Psoas muscle (tissue), 8 donors: ENCODE measurements around the gene SEMA6C. TPM values are rescaled to one million over a fixed set of nuclear protein-coding genes. Genes with fewer than 3 reads are reported as not detected.
A peak's percentile ranks its signal among the peaks of the same experiment; 100 is the strongest.

ENCODE experiments used
- ATAC-seq, 4 donors: fragments of 200-7000 bp; cut with Tn5 transposase; one replicate each; pipeline ENCODE4 v1.9.1; 2020; ENCODE audit warnings: moderate library complexity in 3 of 4, mild to moderate bottlenecking in 2 of 4
- DNase-seq, 2 donors: peaks; one replicate each; pipeline ENCODE4 v3.0.0-alpha.2; 2020
- H3K27ac ChIP-seq: fragments of 200-600 bp; one replicate; pipeline ENCODE4 v1.8.0; 2022
- H3K27me3 ChIP-seq, 3 donors: fragments of 200-600 bp in 1 of 3; one replicate each; pipeline versions ENCODE4 v1.6.1 to v1.8.0; 2013 to 2022; ENCODE audit warnings: low read length in 2 of 3, mild to moderate bottlenecking in 2 of 3, moderate library complexity in 1 of 3; ENCODE audit not compliant: insufficient read depth in 3 of 3
- H3K36me3 ChIP-seq, 2 donors: fragments of 200-600 bp in 1 of 2; one replicate each; pipeline versions ENCODE4 v1.6.1 to v1.8.0; 2013 to 2022; ENCODE audit warnings: low read depth in 1 of 2, mild to moderate bottlenecking in 1 of 2, moderate library complexity in 1 of 2; ENCODE audit not compliant: insufficient read depth in 1 of 2
- H3K4me1 ChIP-seq: fragments of 200-600 bp; one replicate; pipeline ENCODE4 v1.8.0; 2022
- H3K4me3 ChIP-seq: fragments of 200-600 bp; one replicate; pipeline ENCODE4 v1.8.0; 2022; ENCODE audit warnings: mild to moderate bottlenecking
- H3K9me3 ChIP-seq: fragments of 200-600 bp; one replicate; pipeline ENCODE4 v1.8.0; 2022
- WGBS, 3 donors: extraction: QIAGEN DNeasy Blood & Tissue Kit; methylation state at CpG; one replicate each; pipeline versions ENCODE4 v1.1.6 to v1.1.7; 2013; 5-methylcytosine and 5-hydroxymethylcytosine counted together
- intact Hi-C, 2 donors: fragments of 100-400 bp; cut with DNase I; formaldehyde crosslinking; loops; one replicate each; pipeline versions ENCODE4 v1.11.0 to v1.14.2; 2022
- polyA plus RNA-seq, 3 donors: library from polyadenylated mRNA; stranded (reverse); fragments of 200-250 nt; gene quantifications; one replicate each; pipeline ENCODE4 v1.2.3, GENCODE V29; 2013
- total RNA-seq, 4 donors: library from RNA; stranded (reverse); fragmentation: NEBNext Ultra II Directional in 2 of 4; extraction: Animal tissue kit (Norgen Biotek cat#: 25700) in 2 of 4; gene quantifications; one replicate each; pipeline versions ENCODE4 v1.2.1 to v1.2.4, GENCODE V29; 2021 to 2023
- TF ChIP-seq, protein P1 (sequence below): fragments of 200-600 bp; IDR thresholded peaks from one replicate; pipeline ENCODE4 v1.8.0; 2022; ENCODE audit warnings: antibody characterized with exemption
- donor health status: healthy with polysubstance abuse.
- donor health status: DM: no; HTN: no; CAD: no; lungs with moderate emphysema.
- donor health status: Bipolar disorder and iron deficiency.
- donor health status: healthy.
- donor health status: DM: yes; HTN: yes; CAD: no.
- donor health status: DM: no; HTN: no; CAD: no.
- donor health status: DM: no; HTN: no; CAD: no.
- donor health status: DM: yes; HTN: yes; CAD: no.

The SEMA6C gene
- total and polyA plus RNA-seq, 7 donors: 8.9 to 145 (median 56.3) TPM

DNA sequence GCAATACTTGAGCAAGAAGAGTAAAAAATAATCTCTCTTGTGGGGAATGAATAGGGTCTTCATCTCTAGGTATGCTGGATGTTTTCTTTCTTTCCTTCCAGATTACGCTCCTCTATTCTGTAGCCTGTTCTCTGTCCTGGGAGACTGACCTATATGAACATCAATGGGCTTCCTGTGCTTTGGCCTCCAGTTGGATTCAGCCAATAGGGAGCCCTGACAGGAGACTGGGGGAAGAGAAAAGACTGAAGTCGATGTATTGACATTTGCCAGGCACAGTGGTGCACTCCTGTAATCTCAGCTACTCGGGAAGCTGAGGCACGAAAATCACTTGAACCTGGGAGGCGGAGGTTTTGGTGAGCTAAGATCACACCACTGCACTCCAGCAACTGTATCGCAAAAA lies 17.6 kb downstream of the SEMA6C start:
- peak in 1 of 4 donors; percentile 20 for ATAC-seq
- 50 to 66% (median 58%) methylated on average over 5 to 6 of the region's 6 CpGs for WGBS, 3 donors

GRCh38 chr1:151124763-151125403 lies 21.5 kb downstream of the SEMA6C start:
- no peaks in the 10 kb centered on the region for H3K9me3 ChIP-seq
- no peaks in the 10 kb centered on the region for H3K4me1 ChIP-seq
- WGBS, 3 donors: 76 to 77% (median 76%) methylated on average over 5 of the region's 5 CpGs
- intact Hi-C loops: loop anchor here in 1 of 2 donors (5.0 kb wide), 1 partner anchor 53 kb away; the partner anchor contains the start of gene GABPB2
- no peak for ATAC-seq
- TF ChIP-seq, protein P1, sequence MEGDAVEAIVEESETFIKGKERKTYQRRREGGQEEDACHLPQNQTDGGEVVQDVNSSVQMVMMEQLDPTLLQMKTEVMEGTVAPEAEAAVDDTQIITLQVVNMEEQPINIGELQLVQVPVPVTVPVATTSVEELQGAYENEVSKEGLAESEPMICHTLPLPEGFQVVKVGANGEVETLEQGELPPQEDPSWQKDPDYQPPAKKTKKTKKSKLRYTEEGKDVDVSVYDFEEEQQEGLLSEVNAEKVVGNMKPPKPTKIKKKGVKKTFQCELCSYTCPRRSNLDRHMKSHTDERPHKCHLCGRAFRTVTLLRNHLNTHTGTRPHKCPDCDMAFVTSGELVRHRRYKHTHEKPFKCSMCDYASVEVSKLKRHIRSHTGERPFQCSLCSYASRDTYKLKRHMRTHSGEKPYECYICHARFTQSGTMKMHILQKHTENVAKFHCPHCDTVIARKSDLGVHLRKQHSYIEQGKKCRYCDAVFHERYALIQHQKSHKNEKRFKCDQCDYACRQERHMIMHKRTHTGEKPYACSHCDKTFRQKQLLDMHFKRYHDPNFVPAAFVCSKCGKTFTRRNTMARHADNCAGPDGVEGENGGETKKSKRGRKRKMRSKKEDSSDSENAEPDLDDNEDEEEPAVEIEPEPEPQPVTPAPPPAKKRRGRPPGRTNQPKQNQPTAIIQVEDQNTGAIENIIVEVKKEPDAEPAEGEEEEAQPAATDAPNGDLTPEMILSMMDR: no peak
- H3K4me3 ChIP-seq: no peak overlapping the region
- no peaks in the 10 kb centered on the region for H3K27me3 ChIP-seq
- DNase-seq: no peak
- H3K27ac ChIP-seq: no peak overlapping the region
- peaks cover 4 to 23% of the 10 kb centered on the region in 2 donors for H3K36me3 ChIP-seq

More for the DNA sequence above, 17.6 kb downstream of the SEMA6C start:
- no peaks in the 10 kb centered on the region for H3K9me3 ChIP-seq
- H3K4me1 ChIP-seq: peaks cover 4% of the 10 kb centered on the region
- H3K27me3 ChIP-seq: no peaks in the 10 kb centered on the region
- DNase-seq: no peak
- TF ChIP-seq, protein P1: no peak
- H3K27ac ChIP-seq: no peak overlapping the region
- no peak overlapping the region for H3K4me3 ChIP-seq
- intact Hi-C loops: loop anchor here in 1 of 2 donors (5.0 kb wide), 1 partner anchor 56 kb away; the partner anchor contains the start of gene GABPB2
- peaks cover 0 to 21% of the 10 kb centered on the region in 2 donors for H3K36me3 ChIP-seq

DNA sequence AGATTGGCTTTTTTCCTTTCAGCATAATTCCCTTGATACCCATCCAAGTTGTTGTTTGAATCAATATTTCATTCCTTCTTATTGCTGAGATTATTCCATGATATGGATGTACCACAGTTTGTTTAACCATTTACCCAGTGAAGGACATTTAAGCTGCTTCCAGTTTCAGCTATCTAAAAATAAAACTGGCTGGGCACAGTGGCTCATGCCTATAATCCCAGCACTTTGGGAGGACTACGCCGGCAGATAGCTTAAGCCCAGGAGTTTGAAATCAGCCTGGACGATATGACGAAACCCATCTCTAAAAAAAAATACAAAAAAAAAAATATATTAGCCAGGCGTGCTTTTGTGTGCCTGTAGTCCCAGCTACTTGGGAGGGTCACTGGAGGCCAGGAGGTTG lies 32.6 kb downstream of the SEMA6C start:
- WGBS, 3 donors: 41 to 67% (median 47%) methylated on average over 5 of the region's 5 CpGs
- Histone ChIP-seq H3K4me3 (no peak overlapping the region), H3K27ac (no peak overlapping the region), H3K4me1 (peaks cover 11% of the 10 kb centered on the region), H3K27me3 (no peaks in the 10 kb centered on the region), H3K9me3 (no peaks in the 10 kb centered on the region), H3K36me3 (peaks cover 0 to 46% of the 10 kb centered on the region in 2 donors)
- DNase-seq (peak in 1 of 2 donors; percentile 2), ATAC-seq (peak in 3 of 4 donors; percentile 58 to 85 (median 68))
- TF ChIP-seq, protein P1: no peak
- intact Hi-C loops: no loop called here

GRCh38 chr1:151108331-151108730 lies 38.1 kb downstream of the SEMA6C start:
- Histone ChIP-seq H3K36me3 (peaks cover 0 to 63% of the 10 kb centered on the region in 2 donors), H3K4me3 (no peak overlapping the region), H3K27me3 (no peaks in the 10 kb centered on the region), H3K9me3 (no peaks in the 10 kb centered on the region), H3K4me1 (peaks cover 1% of the 10 kb centered on the region), H3K27ac (no peak overlapping the region)
- 91 to 95% (median 92%) methylated on average over 5 of the region's 5 CpGs for WGBS, 3 donors
- peak in 1 of 2 donors; percentile 20 for DNase-seq
- TF ChIP-seq, protein P1: no peak
- intact Hi-C loops: no loop called here
- no peak for ATAC-seq
